Fibroblast of the aortic adventitia (primary cell): ENCODE data around the gene TMC6. TPM values are rescaled to one million over a fixed set of nuclear protein-coding genes. Genes with fewer than 3 reads are reported as not detected.
"Not testable (repeated sequence)": the region's sequence is repeated elsewhere in the genome, so short reads cannot be mapped to it uniquely, and the experiment has no call there.

ENCODE experiments used
- DNase-seq: peaks from one replicate; pipeline ENCODE4 v3.0.0-alpha.2; 2010; ENCODE audit warnings: low read depth
- H3K4me3 ChIP-seq: 2 replicates; pipeline ENCODE4 v1.5.1; 2011; ENCODE audit warnings: low read depth, mild to moderate bottlenecking, control low read depth, low read length, moderate library complexity
- total RNA-seq: library from RNA; depleted of rRNA; stranded (reverse); fragments of >200 nt; gene quantifications from 2 replicates; pipeline ENCODE4 v1.2.3, GENCODE V29; 2012; ENCODE audit warnings: low replicate concordance
- TF ChIP-seq, protein P1 (sequence below): IDR thresholded peaks from 2 replicates; pipeline ENCODE4 v1.5.1; 2011; ENCODE audit warnings: mild to moderate bottlenecking, low read length, control low read depth, inconsistent platforms; ENCODE audit not compliant: insufficient read depth

TMC6 gene
- total RNA-seq, 1 donor: not detected

GRCh38 chr17:78082988-78083387 is 45.6 kb downstream of the TMC6 start:
- TF ChIP-seq, protein P1, sequence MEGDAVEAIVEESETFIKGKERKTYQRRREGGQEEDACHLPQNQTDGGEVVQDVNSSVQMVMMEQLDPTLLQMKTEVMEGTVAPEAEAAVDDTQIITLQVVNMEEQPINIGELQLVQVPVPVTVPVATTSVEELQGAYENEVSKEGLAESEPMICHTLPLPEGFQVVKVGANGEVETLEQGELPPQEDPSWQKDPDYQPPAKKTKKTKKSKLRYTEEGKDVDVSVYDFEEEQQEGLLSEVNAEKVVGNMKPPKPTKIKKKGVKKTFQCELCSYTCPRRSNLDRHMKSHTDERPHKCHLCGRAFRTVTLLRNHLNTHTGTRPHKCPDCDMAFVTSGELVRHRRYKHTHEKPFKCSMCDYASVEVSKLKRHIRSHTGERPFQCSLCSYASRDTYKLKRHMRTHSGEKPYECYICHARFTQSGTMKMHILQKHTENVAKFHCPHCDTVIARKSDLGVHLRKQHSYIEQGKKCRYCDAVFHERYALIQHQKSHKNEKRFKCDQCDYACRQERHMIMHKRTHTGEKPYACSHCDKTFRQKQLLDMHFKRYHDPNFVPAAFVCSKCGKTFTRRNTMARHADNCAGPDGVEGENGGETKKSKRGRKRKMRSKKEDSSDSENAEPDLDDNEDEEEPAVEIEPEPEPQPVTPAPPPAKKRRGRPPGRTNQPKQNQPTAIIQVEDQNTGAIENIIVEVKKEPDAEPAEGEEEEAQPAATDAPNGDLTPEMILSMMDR: no peak
- no peak overlapping the region for H3K4me3 ChIP-seq
- DNase-seq: no peak

- not testable (repeated sequence) for DNase-seq, H3K4me3 ChIP-seq
Measured at GRCh38 chr17:78082355-78082872, 46.1 kb downstream of the TMC6 start.

- no peak overlapping the region for H3K4me3 ChIP-seq
- TF ChIP-seq, protein P1: no peak
- DNase-seq: no peak
Measured at GRCh38 chr17:78081551-78081950, 47.0 kb downstream of the TMC6 start.

GRCh38 chr17:78079253-78079652 is 49.3 kb downstream of the TMC6 start:
- H3K4me3 ChIP-seq: no peak overlapping the region
- DNase-seq: no peak
- TF ChIP-seq, protein P1: no peak

- no peak overlapping the region for H3K4me3 ChIP-seq
- DNase-seq: no peak
- TF ChIP-seq, protein P1: no peak
Measured at GRCh38 chr17:78075545-78075944, 53.0 kb downstream of the TMC6 start.

DNA sequence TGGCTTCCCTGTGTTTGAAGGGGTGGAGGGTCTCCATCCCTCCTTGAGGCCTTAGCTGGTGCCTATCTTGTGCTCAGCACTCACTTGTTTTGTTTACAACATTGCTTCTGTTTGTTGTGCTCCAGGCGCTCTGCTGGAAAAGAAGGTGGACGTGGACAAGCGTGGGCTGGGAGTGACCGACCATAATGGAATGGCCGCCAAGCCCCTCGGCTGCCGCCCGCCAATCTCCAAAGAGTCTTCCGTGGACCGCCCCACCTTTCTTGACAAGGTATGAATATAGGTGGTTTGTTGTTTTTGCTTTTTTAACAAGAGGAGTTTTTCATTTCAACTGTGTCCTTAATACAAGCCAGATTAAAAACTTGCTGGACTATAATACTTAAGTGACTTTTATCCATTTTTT is 53.5 kb downstream of the TMC6 start:
- TF ChIP-seq, protein P1: no peak
- H3K4me3 ChIP-seq: no peak overlapping the region
- DNase-seq: no peak

- no peak for DNase-seq
- H3K4me3 ChIP-seq: no peak overlapping the region
- TF ChIP-seq, protein P1: no peak
Measured at GRCh38 chr17:78072961-78073360, 55.6 kb downstream of the TMC6 start.
